Measurements from ENCODE around the gene C1orf53. TPM values are rescaled to one million over a fixed set of nuclear protein-coding genes. Genes with fewer than 3 reads are reported as not detected.
"Not testable (repeated sequence)": the region's sequence is repeated elsewhere in the genome, so short reads cannot be mapped to it uniquely, and the experiment has no call there.

The C1orf53 gene
- total RNA-seq, 1 donor from 2014 or later: 4.9 TPM

GRCh38 chr1:197917805-197918651, 15.6 kb downstream of the C1orf53 start:
- DNase-seq (no peak), ATAC-seq (peak; percentile 46)
- intact Hi-C loops (cut with micrococcal nuclease): no loop called here

GRCh38 chr1:197918807-197919345, 16.4 kb downstream of the C1orf53 start:
- DNase-seq: no peak
- intact Hi-C loops (cut with micrococcal nuclease): no loop called here
- no peak for ATAC-seq

GRCh38 chr1:197919346-197920066, 17.1 kb downstream of the C1orf53 start:
- DNase-seq: no peak
- intact Hi-C loops (cut with micrococcal nuclease): no loop called here
- no peak for ATAC-seq

GRCh38 chr1:197920067-197920396, 17.6 kb downstream of the C1orf53 start:
- DNase-seq: no peak
- no peak for ATAC-seq
- intact Hi-C loops (cut with micrococcal nuclease): no loop called here

GRCh38 chr1:197920414-197921117, 18.1 kb downstream of the C1orf53 start:
- intact Hi-C loops (cut with micrococcal nuclease): no loop called here
- DNase-seq (no peak), ATAC-seq (no peak)

- DNase-seq: no peak
Observed at GRCh38 chr1:197921235-197922069, 19.0 kb downstream of the C1orf53 start.

GRCh38 chr1:197922070-197922390, 19.6 kb downstream of the C1orf53 start:
- no peak for DNase-seq
- ATAC-seq: no peak

More at GRCh38 chr1:197921235-197922069, 19.0 kb downstream of the C1orf53 start:
- no peak for ATAC-seq
- intact Hi-C loops (cut with micrococcal nuclease): no loop called here

GRCh38 chr1:197923038-197923437, 20.6 kb downstream of the C1orf53 start:
- ATAC-seq (no peak), DNase-seq (no peak)
- intact Hi-C loops (cut with micrococcal nuclease): no loop called here

More at GRCh38 chr1:197922070-197922390, 19.6 kb downstream of the C1orf53 start:
- intact Hi-C loops (cut with micrococcal nuclease): no loop called here

GRCh38 chr1:197924516-197925123, 22.2 kb downstream of the C1orf53 start:
- intact Hi-C loops (cut with micrococcal nuclease): no loop called here
- peak; percentile 47 for ATAC-seq

GRCh38 chr1:197927908-197928665, 25.7 kb downstream of the C1orf53 start:
- intact Hi-C loops (cut with micrococcal nuclease): no loop called here
- ATAC-seq: no peak
- DNase-seq: no peak

More at GRCh38 chr1:197924516-197925123, 22.2 kb downstream of the C1orf53 start:
- no peak for DNase-seq

- no peak for DNase-seq
- ATAC-seq: no peak
- intact Hi-C loops (cut with micrococcal nuclease): no loop called here
Observed at GRCh38 chr1:197928849-197929336, 26.5 kb downstream of the C1orf53 start.

- intact Hi-C loops (cut with micrococcal nuclease): no loop called here
- DNase-seq (no peak), ATAC-seq (no peak)
Observed at GRCh38 chr1:197933016-197933415, 30.6 kb downstream of the C1orf53 start.

GRCh38 chr1:197933647-197934046, 31.2 kb downstream of the C1orf53 start:
- ATAC-seq (no peak), DNase-seq (no peak)
- intact Hi-C loops (cut with micrococcal nuclease): no loop called here

GRCh38 chr1:197937381-197937780, 35.0 kb downstream of the C1orf53 start:
- intact Hi-C loops (cut with micrococcal nuclease): no loop called here
- ATAC-seq (no peak), DNase-seq (no peak)

- no peak for DNase-seq
- intact Hi-C loops (cut with micrococcal nuclease): no loop called here
- no peak for ATAC-seq
Observed at GRCh38 chr1:197937892-197938291, 35.5 kb downstream of the C1orf53 start.

GRCh38 chr1:197939159-197939980, 36.9 kb downstream of the C1orf53 start:
- ATAC-seq; intact Hi-C loops (cut with micrococcal nuclease); DNase-seq: not testable (repeated sequence)

GRCh38 chr1:197942042-197942441, 39.6 kb downstream of the C1orf53 start:
- DNase-seq (no peak), ATAC-seq (no peak)
- intact Hi-C loops (cut with micrococcal nuclease): no loop called here

Measured in left ventricle myocardium superior (tissue), 1 donor.